Uterus (tissue), 4 donors: ENCODE data around the gene BOK. TPM values are rescaled to one million over a fixed set of nuclear protein-coding genes. Genes with fewer than 3 reads are reported as not detected.

Source experiments
- DNase-seq, 2 donors: peaks; one replicate each; pipeline ENCODE4 v3.0.0-alpha.2; 2019 to 2020
- H3K27ac ChIP-seq, 2 donors: fragments of 200-600 bp; sonication (generic); 1 replicate in 1 of 2; 2 replicates in 1 of 2; pipeline ENCODE4 v1.5.1; 2016 to 2018
- H3K27me3 ChIP-seq, 2 donors: fragments of 200-600 bp; sonication (generic); one replicate each; pipeline ENCODE4 v1.5.1; 2018 to 2019; ENCODE audit warnings: control low read depth in 1 of 2
- H3K36me3 ChIP-seq, 2 donors: fragments of 200-600 bp; sonication (generic); one replicate each; pipeline ENCODE4 v1.5.1; 2019; ENCODE audit warnings: control low read depth in 1 of 2
- H3K4me1 ChIP-seq, 2 donors: fragments of 200-600 bp; sonication (generic); one replicate each; pipeline ENCODE4 v1.5.1; 2018 to 2019; ENCODE audit warnings: control low read depth in 1 of 2
- H3K4me3 ChIP-seq, 2 donors: fragments of 200-600 bp; sonication (generic); 1 replicate in 1 of 2; 2 replicates in 1 of 2; pipeline ENCODE4 v1.5.1; 2018 to 2019; ENCODE audit warnings: mild to moderate bottlenecking in 1 of 2
- H3K9me3 ChIP-seq, 2 donors: fragments of 200-600 bp; sonication (generic); one replicate each; pipeline ENCODE4 v1.5.1; 2019; ENCODE audit warnings: control low read depth in 1 of 2
- CTCF ChIP-seq, 4 experiments: fragments of 200-600 bp in 2 of 4; fragments of 450-650 bp in 2 of 4; sonication (generic) in 2 of 4; IDR thresholded peaks; one replicate each; pipeline ENCODE4 v1.5.1; 2016 to 2019; ENCODE audit warnings: antibody characterized with exemption in 4 of 4, mild to moderate bottlenecking in 2 of 4, moderate library complexity in 1 of 4
- POLR2A ChIP-seq, 2 donors: fragments of 450-650 bp; IDR thresholded peaks; one replicate each; pipeline ENCODE4 v1.6.1; 2016; ENCODE audit warnings: antibody characterized with exemption in 2 of 2, mild to moderate bottlenecking in 1 of 2, moderate library complexity in 1 of 2
- intact Hi-C: fragments of 100-400 bp; cut with DNase I; formaldehyde crosslinking; loops from one replicate; pipeline ENCODE4 v1.15.1; 2023; ENCODE audit warnings: low total_unique reads
- total RNA-seq, 4 donors: library from RNA; depleted of rRNA in 3 of 4; stranded (reverse); fragments of >200 nt in 3 of 4; gene quantifications; one replicate each; pipeline versions ENCODE4 v1.1.0 to v1.2.4, GENCODE V29; 2014 to 2023
- donor health status: DM: yes; HTN: yes; CAD: no.

The BOK gene
- total RNA-seq, 4 donors from 2014 or later = 22.9 to 31.2 (median 26.4) TPM

GRCh38 chr2:241545523-241546473, 12.7 kb upstream of the BOK start:
- intact Hi-C loops = no loop called here
- H3K4me1 ChIP-seq = peaks cover 0 to 21% of the 10 kb centered on the region in 2 donors

GRCh38 chr2:241546771-241547498, 11.6 kb upstream of the BOK start:
- intact Hi-C loops = no loop called here
- no peaks in the 10 kb centered on the region for H3K9me3 ChIP-seq
- no peaks in the 10 kb centered on the region for H3K36me3 ChIP-seq
- no peak overlapping the region for H3K4me3 ChIP-seq
- peak in 1 of 2 donors; percentile 56 for DNase-seq
- TF ChIP-seq POLR2A (IDR thresholded peaks at IDR 0.05) (no peak), CTCF (IDR thresholded peaks at IDR 0.05) (peak in 1 of 4 experiments; percentile 2)
- no peaks in the 10 kb centered on the region for H3K27me3 ChIP-seq
- peaks cover 0 to 14% of the 10 kb centered on the region in 2 donors for H3K4me1 ChIP-seq
- H3K27ac ChIP-seq = peak overlapping the region; percentile 53 to 60

More at GRCh38 chr2:241545523-241546473, 12.7 kb upstream of the BOK start:
- H3K4me3 ChIP-seq = no peak overlapping the region
- H3K27me3 ChIP-seq = no peaks in the 10 kb centered on the region
- DNase-seq = no peak
- no peaks in the 10 kb centered on the region for H3K9me3 ChIP-seq
- H3K36me3 ChIP-seq = no peaks in the 10 kb centered on the region
- TF ChIP-seq POLR2A (IDR thresholded peaks at IDR 0.05) (no peak), CTCF (IDR thresholded peaks at IDR 0.05) (no peak)
- H3K27ac ChIP-seq = no peak overlapping the region

- intact Hi-C loops = no loop called here
- Histone ChIP-seq H3K36me3 (no peaks in the 10 kb centered on the region), H3K27me3 (no peaks in the 10 kb centered on the region), H3K4me3 (no peak overlapping the region), H3K9me3 (no peaks in the 10 kb centered on the region), H3K4me1 (peaks cover 0 to 14% of the 10 kb centered on the region in 2 donors), H3K27ac (peak overlapping the region; percentile 53 to 60)
- TF ChIP-seq POLR2A (IDR thresholded peaks at IDR 0.05) (no peak), CTCF (IDR thresholded peaks at IDR 0.05) (no peak)
- no peak for DNase-seq
Measured at GRCh38 chr2:241547781-241548450, 10.6 kb upstream of the BOK start.

DNA sequence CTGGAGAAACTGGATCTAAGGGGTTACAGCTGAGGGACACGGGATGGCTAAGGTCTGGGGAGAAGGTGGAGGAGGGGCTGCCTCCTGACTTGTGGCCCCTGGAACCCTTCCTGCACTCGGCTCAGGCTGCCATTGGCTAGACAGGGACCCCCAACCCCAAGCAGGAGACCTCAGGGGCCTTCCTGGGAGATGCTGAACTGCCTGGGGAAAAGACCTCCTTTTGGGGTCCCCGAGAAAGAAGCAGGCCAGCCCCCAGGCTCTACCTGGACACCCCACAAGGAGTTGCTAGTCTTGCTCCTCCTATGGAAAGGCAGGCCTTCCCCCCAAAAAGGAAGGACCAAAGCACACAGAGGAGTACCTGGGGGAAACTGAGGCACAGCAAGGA, 10.1 kb upstream of the BOK start:
- TF ChIP-seq POLR2A (IDR thresholded peaks at IDR 0.05) (no peak), CTCF (IDR thresholded peaks at IDR 0.05) (no peak)
- Histone ChIP-seq H3K9me3 (no peaks in the 10 kb centered on the region), H3K27ac (no peak overlapping the region), H3K27me3 (no peaks in the 10 kb centered on the region), H3K36me3 (no peaks in the 10 kb centered on the region), H3K4me1 (peaks cover 0 to 14% of the 10 kb centered on the region in 2 donors), H3K4me3 (no peak overlapping the region)
- no peak for DNase-seq
- intact Hi-C loops = no loop called here
